Endothelial cell of umbilical vein (primary cell): ENCODE data around the gene IST1. TPM values are rescaled to one million over a fixed set of nuclear protein-coding genes. Genes with fewer than 3 reads are reported as not detected.

Source experiments
- BruUV-seq: library from RNA; stranded (reverse); fragments of 400-500 nt; replicated peaks from 2 replicates; lab custom pipeline; 2021; lab: Mats Ljungman, UMichigan
- CTCF ChIA-PET: fragments of 300-600, 350-600 bp; sonication (Branson Sonifier 250); formaldehyde crosslinking; loops from one replicate; lab custom pipeline; 2021; ENCODE audit warnings: antibody characterized with exemption, inconsistent platforms; lab: Charles Lee
- POLR2A ChIA-PET: fragments of 300-600, 350-600 bp; sonication (Branson Sonifier 250); formaldehyde crosslinking; loops from one replicate; lab custom pipeline; 2021; ENCODE audit warnings: antibody characterized with exemption, inconsistent platforms; lab: Charles Lee
- DNase-seq: peaks from one replicate; pipeline ENCODE4 v3.0.0-alpha.2; 2011; ENCODE audit warnings: low read depth, low spot score
- FAIRE-seq: peaks from 2 replicates; lab custom pipeline; 2011; peaks lifted over from hg19 to GRCh38; lab: Jason Lieb, UNC
- H2AFZ ChIP-seq: 2 replicates; pipeline ENCODE4 v1.6.0; 2012; ENCODE audit warnings: low read depth, low read length, control low read depth, inconsistent platforms
- H3K27ac ChIP-seq: 2 replicates; pipeline ENCODE4 v1.5.1; 2011; ENCODE audit warnings: low read depth, mild to moderate bottlenecking, control low read depth, low read length, moderate library complexity; ENCODE audit not compliant: insufficient read depth
- H3K27me3 ChIP-seq, 2 experiments: 2 replicates each; pipeline versions ENCODE4 v1.6.0 to v1.6.1; 2011; ENCODE audit warnings: low read length in 2 of 2, mixed read lengths in 1 of 2; ENCODE audit not compliant: control insufficient read depth in 2 of 2, insufficient read depth in 2 of 2
- H3K36me3 ChIP-seq, 2 experiments: 2 replicates in 1 of 2; 3 replicates in 1 of 2; pipeline ENCODE4 v1.5.1; 2011; ENCODE audit warnings: low read length in 2 of 2, mild to moderate bottlenecking in 1 of 2, moderate library complexity in 1 of 2; ENCODE audit not compliant: control insufficient read depth in 2 of 2, insufficient read depth in 2 of 2; ENCODE audit errors: extremely low read depth in 1 of 2
- H3K4me1 ChIP-seq: 3 replicates; pipeline ENCODE4 v1.5.1; 2011; ENCODE audit warnings: mild to moderate bottlenecking, low read length; ENCODE audit not compliant: control insufficient read depth, insufficient read depth; ENCODE audit errors: extremely low read depth
- H3K4me2 ChIP-seq: 2 replicates; pipeline ENCODE4 v1.6.1; 2011; ENCODE audit warnings: low read length, control low read depth, mixed read lengths; ENCODE audit not compliant: insufficient read depth
- H3K4me3 ChIP-seq, 3 experiments: fragments of 200-600 bp in 1 of 3; sonication (generic), shearing (Covaris generic) in 1 of 3; replicated peaks in 1 of 3; 2 replicates each; pipeline ENCODE4 v1.5.1; 2011 to 2016; ENCODE audit warnings: control low read depth in 3 of 3, low read length in 3 of 3, mild to moderate bottlenecking in 2 of 3, inconsistent platforms in 1 of 3, low read depth in 1 of 3, moderate library complexity in 1 of 3; ENCODE audit not compliant: insufficient read depth in 1 of 3
- H3K79me2 ChIP-seq: 2 replicates; pipeline ENCODE4 v1.6.0; 2012; ENCODE audit warnings: low read length, inconsistent platforms; ENCODE audit not compliant: control insufficient read depth, insufficient read depth
- H3K9ac ChIP-seq: replicated peaks from 2 replicates; pipeline ENCODE3; 2011; ENCODE audit warnings: low read length, control low read depth; ENCODE audit not compliant: insufficient read depth; ENCODE audit errors: extremely low read depth
- H3K9me1 ChIP-seq: replicated peaks from 3 replicates; pipeline ENCODE4 v1.6.0; 2011; ENCODE audit warnings: mild to moderate bottlenecking, low read length; ENCODE audit not compliant: control insufficient read depth, insufficient read depth; ENCODE audit errors: extremely low read depth
- H3K9me3 ChIP-seq: replicated peaks from 2 replicates; pipeline ENCODE4 v1.5.1; 2012; ENCODE audit warnings: low read length, inconsistent platforms; ENCODE audit not compliant: control insufficient read depth, insufficient read depth
- H4K20me1 ChIP-seq: replicated peaks from 2 replicates; pipeline ENCODE3; 2011; ENCODE audit warnings: mild to moderate bottlenecking, low read length; ENCODE audit not compliant: control insufficient read depth, insufficient read depth; ENCODE audit errors: extremely low read depth
- EZH2 ChIP-seq: IDR thresholded peaks from 2 replicates; pipeline ENCODE4 v1.6.1; 2012; ENCODE audit warnings: borderline replicate concordance, low read depth, mild to moderate bottlenecking, moderate library complexity, low read length, inconsistent platforms; ENCODE audit not compliant: severe bottlenecking
- FOS ChIP-seq: IDR thresholded peaks from 2 replicates; pipeline ENCODE4 v1.6.1; 2011; ENCODE audit warnings: mild to moderate bottlenecking, low read length, moderate library complexity, borderline replicate concordance; ENCODE audit not compliant: insufficient read depth
- GATA2 ChIP-seq: IDR thresholded peaks from 2 replicates; pipeline ENCODE4 v1.7.0; 2011; ENCODE audit warnings: low read depth, mild to moderate bottlenecking, moderate library complexity, mixed read lengths, low read length; ENCODE audit not compliant: insufficient read length, insufficient read depth
- JUN ChIP-seq: IDR thresholded peaks from 2 replicates; pipeline ENCODE4 v1.6.1; 2011; ENCODE audit warnings: borderline replicate concordance, low read depth; ENCODE audit not compliant: insufficient read length, insufficient read depth
- MYC ChIP-seq: IDR thresholded peaks from one replicate; pipeline ENCODE4 v1.6.1; 2011; ENCODE audit warnings: mild to moderate bottlenecking, low read depth, low read length
- POLR2A ChIP-seq: IDR thresholded peaks from 2 replicates; pipeline ENCODE4 v1.6.1; 2012; ENCODE audit warnings: low read depth, mild to moderate bottlenecking, control low read depth, low read length
- POLR2AphosphoS5 ChIP-seq: IDR thresholded peaks from 2 replicates; pipeline ENCODE4 v1.6.1; 2012; ENCODE audit warnings: low read depth, mild to moderate bottlenecking, control low read depth, low read length, moderate library complexity; ENCODE audit not compliant: insufficient read depth
- dilution Hi-C: fragments of 300-500 bp; cut with MboI; formaldehyde crosslinking; loops from one replicate; pipeline ENCODE4 v1.15.0; 2019; ENCODE audit warnings: low sequenced_read_pairs; ENCODE audit not compliant: extremely low pct_ligation_motif_present
- intact Hi-C: fragments of 100-400 bp; cut with micrococcal nuclease; formaldehyde crosslinking; loops from one replicate; pipeline ENCODE4 v1.10.0; 2022
- polyA plus RNA-seq, 4 experiments: library from polyadenylated mRNA; depleted of rRNA in 3 of 4; stranded (reverse) in 3 of 4; unstranded in 1 of 4; fragments of >200 nt; gene quantifications; 2 replicates each; pipeline versions ENCODE4 v1.2.1 to v1.2.3, GENCODE V29; 2011 to 2012; ENCODE audit warnings: missing spikeins in 1 of 4
- total RNA-seq: library from RNA; stranded (reverse); gene quantifications from 2 replicates; pipeline ENCODE4 v1.2.3, GENCODE V29; 2021
- TF ChIP-seq, protein P1 (sequence below), 2 donors: IDR thresholded peaks; 1 replicate in 1 of 2; 2 replicates in 1 of 2; pipeline ENCODE4 v1.5.1; 2011; ENCODE audit warnings: low read length in 2 of 2, mild to moderate bottlenecking in 2 of 2, moderate library complexity in 2 of 2, control low read depth in 1 of 2, inconsistent platforms in 1 of 2, low read depth in 1 of 2; ENCODE audit not compliant: insufficient read depth in 1 of 2; ENCODE audit errors: extremely low read depth in 1 of 2
- TF ChIP-seq, protein P2 (sequence below): IDR thresholded peaks from 2 replicates; pipeline ENCODE4 v1.6.1; 2011; ENCODE audit not compliant: insufficient read depth, insufficient read length

IST1 gene
- total and polyA plus RNA-seq, 2 donors (not counting 3 experiments of a cell fraction or from before 2014, with no cell fraction given), result 145 to 165 TPM

DNA sequence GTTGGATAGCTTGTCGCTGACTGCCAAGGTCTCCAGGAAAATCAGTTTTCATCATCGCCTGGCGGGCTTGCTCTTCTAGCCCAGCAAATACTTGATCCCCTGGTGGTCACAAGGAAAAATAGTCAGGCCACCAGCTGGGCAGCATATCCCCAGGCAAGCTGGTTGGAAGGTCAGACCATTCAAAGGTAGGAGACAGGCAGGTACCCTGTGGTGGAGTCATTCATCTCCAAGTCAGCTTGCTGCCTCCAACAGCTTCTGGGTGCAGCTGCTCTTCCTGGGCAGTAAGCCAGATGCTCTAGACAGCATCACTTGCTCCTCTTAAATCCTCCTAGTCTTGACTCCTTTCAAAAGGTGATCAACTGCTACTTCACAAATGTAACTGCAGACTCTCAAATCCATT is 27.4 kb upstream of the IST1 start:
- dilution Hi-C loops, result no loop called here
- intact Hi-C loops, result loop anchor here (1.0 kb wide), 1 partner anchor 8 kb away; no protein-coding TSS in a partner anchor
- BruUV-seq, result no TSS peak
- no peak overlapping the region for H3K27ac ChIP-seq
- no peaks in the 10 kb centered on the region for H4K20me1 ChIP-seq
- CTCF ChIA-PET, result interaction anchor here (0.7 to 1.1 kb wide), 3 partner anchors 10 to 94 kb away, joined by 3 to 6 read pairs (median 4); no protein-coding TSS in a partner anchor
- H3K9me3 ChIP-seq, result no peaks in the 10 kb centered on the region
- TF ChIP-seq, protein P1, sequence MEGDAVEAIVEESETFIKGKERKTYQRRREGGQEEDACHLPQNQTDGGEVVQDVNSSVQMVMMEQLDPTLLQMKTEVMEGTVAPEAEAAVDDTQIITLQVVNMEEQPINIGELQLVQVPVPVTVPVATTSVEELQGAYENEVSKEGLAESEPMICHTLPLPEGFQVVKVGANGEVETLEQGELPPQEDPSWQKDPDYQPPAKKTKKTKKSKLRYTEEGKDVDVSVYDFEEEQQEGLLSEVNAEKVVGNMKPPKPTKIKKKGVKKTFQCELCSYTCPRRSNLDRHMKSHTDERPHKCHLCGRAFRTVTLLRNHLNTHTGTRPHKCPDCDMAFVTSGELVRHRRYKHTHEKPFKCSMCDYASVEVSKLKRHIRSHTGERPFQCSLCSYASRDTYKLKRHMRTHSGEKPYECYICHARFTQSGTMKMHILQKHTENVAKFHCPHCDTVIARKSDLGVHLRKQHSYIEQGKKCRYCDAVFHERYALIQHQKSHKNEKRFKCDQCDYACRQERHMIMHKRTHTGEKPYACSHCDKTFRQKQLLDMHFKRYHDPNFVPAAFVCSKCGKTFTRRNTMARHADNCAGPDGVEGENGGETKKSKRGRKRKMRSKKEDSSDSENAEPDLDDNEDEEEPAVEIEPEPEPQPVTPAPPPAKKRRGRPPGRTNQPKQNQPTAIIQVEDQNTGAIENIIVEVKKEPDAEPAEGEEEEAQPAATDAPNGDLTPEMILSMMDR (IDR thresholded peaks at IDR 0.05; ENCODE audit: extremely low read depth in 1 of 2, insufficient read depth in 1 of 2, low read depth in 1 of 2, low read length in 2 of 2), result no peak
- TF ChIP-seq GATA2 (no peak), POLR2AphosphoS5 (no peak), POLR2A (no peak), FOS (no peak), EZH2 (no peak), MYC (no peak), JUN (no peak)
- TF ChIP-seq, protein P2, sequence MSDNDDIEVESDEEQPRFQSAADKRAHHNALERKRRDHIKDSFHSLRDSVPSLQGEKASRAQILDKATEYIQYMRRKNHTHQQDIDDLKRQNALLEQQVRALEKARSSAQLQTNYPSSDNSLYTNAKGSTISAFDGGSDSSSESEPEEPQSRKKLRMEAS, result no peak
- no peak for DNase-seq
- no peaks in the 10 kb centered on the region for H3K27me3 ChIP-seq
- POLR2A ChIA-PET, result no interaction called here
- no peak for FAIRE-seq
- H3K9me1 ChIP-seq, result no peaks in the 10 kb centered on the region
- H3K9ac ChIP-seq, result no peak overlapping the region
- H3K4me3 ChIP-seq, result no peak overlapping the region
- H3K36me3 ChIP-seq, result peaks cover 4 to 11% of the 10 kb centered on the region in 2 experiments
- H3K4me2 ChIP-seq, result no peak overlapping the region
- H3K4me1 ChIP-seq, result no peaks in the 10 kb centered on the region
- no peaks in the 10 kb centered on the region for H3K79me2 ChIP-seq
- no peak overlapping the region for H2AFZ ChIP-seq
